ENCODE results near the gene CTXN1. TPM values are rescaled to one million over a fixed set of nuclear protein-coding genes. Genes with fewer than 3 reads are reported as not detected.
A peak's percentile ranks its signal among the peaks of the same experiment; 100 is the strongest.

The CTXN1 gene
- total and polyA plus RNA-seq, 2 experiments from 2014 or later, result 5.2 to 14.5 TPM

- no peaks in the 10 kb centered on the region for H3K27me3 ChIP-seq
- no peaks in the 10 kb centered on the region for H3K36me3 ChIP-seq (replicated peaks; ENCODE audit: insufficient read depth, low read depth)
- H3K4me3 ChIP-seq, result no peak overlapping the region
- no peaks in the 10 kb centered on the region for H3K9me2 ChIP-seq (replicated peaks; ENCODE audit: insufficient read depth)
- H3K4me2 ChIP-seq, result no peak overlapping the region
- H4K20me1 ChIP-seq (ENCODE audit: insufficient read depth, poor library complexity, severe bottlenecking), result no peaks in the 10 kb centered on the region
- H3K9me3 ChIP-seq (ENCODE audit: low read depth), result no peaks in the 10 kb centered on the region
- WGBS (ENCODE audit: low lambda C conversion rate, missing lambda C conversion rate), result 83% methylated on average over 7 of the region's 7 CpGs
- H3K4me1 ChIP-seq (ENCODE audit: insufficient read depth), result no peaks in the 10 kb centered on the region
- no peak overlapping the region for H2AFZ ChIP-seq
- H3K27ac ChIP-seq, result no peak overlapping the region
- no peaks in the 10 kb centered on the region for H3K79me2 ChIP-seq
- DNase-seq (ENCODE audit: low spot score), result no peak
- TF ChIP-seq EZH2 (IDR thresholded peaks at IDR 0.05; ENCODE audit: borderline replicate concordance) (no peak), EZH2phosphoT487 (IDR thresholded peaks at IDR 0.05; ENCODE audit: low read depth, severe bottlenecking, unreplicated experiment) (no peak)
- TF ChIP-seq, protein P1, sequence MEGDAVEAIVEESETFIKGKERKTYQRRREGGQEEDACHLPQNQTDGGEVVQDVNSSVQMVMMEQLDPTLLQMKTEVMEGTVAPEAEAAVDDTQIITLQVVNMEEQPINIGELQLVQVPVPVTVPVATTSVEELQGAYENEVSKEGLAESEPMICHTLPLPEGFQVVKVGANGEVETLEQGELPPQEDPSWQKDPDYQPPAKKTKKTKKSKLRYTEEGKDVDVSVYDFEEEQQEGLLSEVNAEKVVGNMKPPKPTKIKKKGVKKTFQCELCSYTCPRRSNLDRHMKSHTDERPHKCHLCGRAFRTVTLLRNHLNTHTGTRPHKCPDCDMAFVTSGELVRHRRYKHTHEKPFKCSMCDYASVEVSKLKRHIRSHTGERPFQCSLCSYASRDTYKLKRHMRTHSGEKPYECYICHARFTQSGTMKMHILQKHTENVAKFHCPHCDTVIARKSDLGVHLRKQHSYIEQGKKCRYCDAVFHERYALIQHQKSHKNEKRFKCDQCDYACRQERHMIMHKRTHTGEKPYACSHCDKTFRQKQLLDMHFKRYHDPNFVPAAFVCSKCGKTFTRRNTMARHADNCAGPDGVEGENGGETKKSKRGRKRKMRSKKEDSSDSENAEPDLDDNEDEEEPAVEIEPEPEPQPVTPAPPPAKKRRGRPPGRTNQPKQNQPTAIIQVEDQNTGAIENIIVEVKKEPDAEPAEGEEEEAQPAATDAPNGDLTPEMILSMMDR (IDR thresholded peaks at IDR 0.05; ENCODE audit: poor library complexity), result no peak
Measured at GRCh38 chr19:7953576-7953975, 27.6 kb upstream of the CTXN1 start.

GRCh38 chr19:7953060-7953459, 27.1 kb upstream of the CTXN1 start:
- Histone ChIP-seq H4K20me1 (ENCODE audit: insufficient read depth, poor library complexity, severe bottlenecking) (no peaks in the 10 kb centered on the region), H2AFZ (no peak overlapping the region), H3K4me3 (no peak overlapping the region), H3K4me2 (no peak overlapping the region), H3K27ac (no peak overlapping the region), H3K79me2 (no peaks in the 10 kb centered on the region), H3K27me3 (no peaks in the 10 kb centered on the region), H3K9me3 (ENCODE audit: low read depth) (no peaks in the 10 kb centered on the region), H3K9me2 (replicated peaks; ENCODE audit: insufficient read depth) (no peaks in the 10 kb centered on the region), H3K36me3 (replicated peaks; ENCODE audit: insufficient read depth, low read depth) (no peaks in the 10 kb centered on the region), H3K4me1 (ENCODE audit: insufficient read depth) (no peaks in the 10 kb centered on the region)
- TF ChIP-seq EZH2phosphoT487 (IDR thresholded peaks at IDR 0.05; ENCODE audit: low read depth, severe bottlenecking, unreplicated experiment) (no peak), EZH2 (IDR thresholded peaks at IDR 0.05; ENCODE audit: borderline replicate concordance) (no peak)
- TF ChIP-seq, protein P1 (IDR thresholded peaks at IDR 0.05; ENCODE audit: poor library complexity), result no peak
- WGBS (ENCODE audit: low lambda C conversion rate, missing lambda C conversion rate), result 100% methylated on average over 1 of the region's 3 CpGs
- no peak for DNase-seq (ENCODE audit: low spot score)

DNA sequence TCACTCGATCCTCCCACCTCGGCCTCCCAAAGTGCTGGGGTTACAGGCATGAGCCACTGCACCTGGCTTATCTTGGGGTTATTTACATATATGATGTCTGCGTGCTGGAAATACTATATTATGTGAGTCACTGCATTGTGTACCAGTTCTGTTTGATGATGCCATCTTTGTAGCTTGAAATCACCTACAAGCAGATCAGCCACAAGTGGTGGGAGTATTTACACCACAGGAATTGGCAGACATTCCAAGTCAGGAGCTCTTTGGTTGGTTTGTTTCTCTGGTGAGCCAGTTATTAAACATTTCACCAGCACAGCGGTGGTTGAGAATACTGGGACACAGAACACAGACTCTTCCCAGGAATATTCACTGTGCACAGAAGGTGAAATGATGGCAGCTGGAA, 22.0 kb upstream of the CTXN1 start:
- no peak for DNase-seq (ENCODE audit: low spot score)
- H3K4me3 ChIP-seq, result no peak overlapping the region
- no peaks in the 10 kb centered on the region for H3K9me3 ChIP-seq (ENCODE audit: low read depth)
- H3K27me3 ChIP-seq, result no peaks in the 10 kb centered on the region
- no peak overlapping the region for H3K27ac ChIP-seq
- H3K9me2 ChIP-seq (replicated peaks; ENCODE audit: insufficient read depth), result no peaks in the 10 kb centered on the region
- WGBS (ENCODE audit: low lambda C conversion rate, missing lambda C conversion rate), result 97% methylated on average over 4 of the region's 4 CpGs
- TF ChIP-seq EZH2phosphoT487 (IDR thresholded peaks at IDR 0.05; ENCODE audit: low read depth, severe bottlenecking, unreplicated experiment), result no peak
- no peak overlapping the region for H3K4me2 ChIP-seq
- no peaks in the 10 kb centered on the region for H3K4me1 ChIP-seq (ENCODE audit: insufficient read depth)
- no peaks in the 10 kb centered on the region for H4K20me1 ChIP-seq (ENCODE audit: insufficient read depth, poor library complexity, severe bottlenecking)
- peaks cover 1% of the 10 kb centered on the region for H3K79me2 ChIP-seq
- H2AFZ ChIP-seq, result no peak overlapping the region
- no peaks in the 10 kb centered on the region for H3K36me3 ChIP-seq (replicated peaks; ENCODE audit: insufficient read depth, low read depth)

DNA sequence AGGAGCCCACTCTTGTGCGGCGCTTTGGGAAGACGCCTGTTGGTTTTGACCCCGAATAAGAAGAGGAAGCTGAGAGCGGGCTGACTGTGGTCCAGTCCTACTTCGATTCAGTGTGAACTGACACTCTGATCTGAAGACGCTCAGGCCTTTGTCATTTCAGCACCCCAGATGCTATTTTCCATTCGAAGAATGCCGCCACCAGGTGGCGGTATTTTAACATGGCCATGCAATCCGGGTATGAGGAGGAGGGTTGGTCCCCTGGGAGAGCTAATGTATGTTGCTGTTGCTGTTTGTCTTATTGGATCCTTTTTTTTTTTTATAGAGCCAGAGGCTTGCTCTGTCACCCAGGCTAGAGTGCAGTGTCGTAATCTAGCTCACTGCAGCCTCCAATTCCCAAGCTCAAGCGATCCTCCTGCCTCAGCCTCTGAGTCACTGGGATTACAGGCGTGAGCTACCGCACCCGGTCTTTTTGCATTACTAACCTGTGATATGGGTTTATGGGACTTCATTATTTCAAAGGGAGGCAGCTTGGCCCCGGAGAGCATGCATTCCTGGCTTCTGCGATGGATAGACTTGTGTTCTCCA, 18.3 kb upstream of the CTXN1 start:
- H3K4me2 ChIP-seq, result peak overlapping the region; percentile 86
- TF ChIP-seq, protein P1 (IDR thresholded peaks at IDR 0.05; ENCODE audit: poor library complexity), result peak; percentile 88
- no peak for TF ChIP-seq EZH2phosphoT487 (IDR thresholded peaks at IDR 0.05; ENCODE audit: low read depth, severe bottlenecking, unreplicated experiment)

More for the DNA sequence above, 18.3 kb upstream of the CTXN1 start:
- peak overlapping the region; percentile 82 for H3K27ac ChIP-seq
- peak overlapping the region; percentile 53 for H2AFZ ChIP-seq
- 30% methylated on average over 18 of the region's 18 CpGs for WGBS (ENCODE audit: low lambda C conversion rate, missing lambda C conversion rate)
- no peaks in the 10 kb centered on the region for H3K27me3 ChIP-seq
- peak; percentile 95 for DNase-seq (ENCODE audit: low spot score)
- no peaks in the 10 kb centered on the region for H3K9me2 ChIP-seq (replicated peaks; ENCODE audit: insufficient read depth)
- no peaks in the 10 kb centered on the region for H3K36me3 ChIP-seq (replicated peaks; ENCODE audit: insufficient read depth, low read depth)
- H3K9me3 ChIP-seq (ENCODE audit: low read depth), result no peaks in the 10 kb centered on the region
- H3K4me1 ChIP-seq (ENCODE audit: insufficient read depth), result peaks cover 8% of the 10 kb centered on the region
- peaks cover 31% of the 10 kb centered on the region for H3K79me2 ChIP-seq
- H3K4me3 ChIP-seq, result peak overlapping the region; percentile 22
- H4K20me1 ChIP-seq (ENCODE audit: insufficient read depth, poor library complexity, severe bottlenecking), result no peaks in the 10 kb centered on the region
